HG03469 (cell line): ENCODE measurements around the gene WDR48.
A peak's percentile ranks its signal among the peaks of the same experiment; 100 is the strongest.

Source experiments
- ATAC-seq: cut with Tn5 transposase; IDR thresholded peaks from one replicate; pipeline ENCODE4 v1.9.1; 2021; ENCODE audit warnings: mild to moderate bottlenecking, moderate library complexity, moderate number of reproducible peaks; ENCODE audit not compliant: unreplicated experiment

Gene WDR48

GRCh38 chr3:39118931-39119660 lies 67.3 kb downstream of the WDR48 start:
- ATAC-seq = no peak

- no peak for ATAC-seq
Measured at GRCh38 chr3:39121621-39122020, 69.8 kb downstream of the WDR48 start.

- ATAC-seq = peak; percentile 51
Measured at GRCh38 chr3:39122813-39123212, 71.0 kb downstream of the WDR48 start.

- ATAC-seq = no peak
Measured at GRCh38 chr3:39124876-39125840, 73.3 kb downstream of the WDR48 start.

GRCh38 chr3:39125841-39126500 lies 74.2 kb downstream of the WDR48 start:
- ATAC-seq = no peak

- ATAC-seq = no peak
Measured at GRCh38 chr3:39126532-39127071, 74.8 kb downstream of the WDR48 start.

GRCh38 chr3:39127269-39127907 lies 75.6 kb downstream of the WDR48 start:
- ATAC-seq = no peak

GRCh38 chr3:39127908-39128304 lies 76.1 kb downstream of the WDR48 start:
- ATAC-seq = no peak

GRCh38 chr3:39128951-39129350 lies 77.1 kb downstream of the WDR48 start:
- ATAC-seq = no peak

GRCh38 chr3:39130026-39130425 lies 78.2 kb downstream of the WDR48 start:
- no peak for ATAC-seq

GRCh38 chr3:39130693-39131265 lies 79.0 kb downstream of the WDR48 start:
- no peak for ATAC-seq

GRCh38 chr3:39132096-39133092 lies 80.6 kb downstream of the WDR48 start:
- no peak for ATAC-seq

- no peak for ATAC-seq
Measured at GRCh38 chr3:39133093-39133490, 81.3 kb downstream of the WDR48 start.

GRCh38 chr3:39133822-39134221 lies 82.0 kb downstream of the WDR48 start:
- no peak for ATAC-seq

- ATAC-seq = no peak
Measured at GRCh38 chr3:39134305-39134704, 82.5 kb downstream of the WDR48 start.

- ATAC-seq = no peak
Measured at GRCh38 chr3:39135170-39135805, 83.5 kb downstream of the WDR48 start.

- no peak for ATAC-seq
Measured at GRCh38 chr3:39136533-39137434, 85.0 kb downstream of the WDR48 start.
